Esophagus muscularis mucosa (tissue), 4 donors: ENCODE results near the gene SZT2. TPM values are rescaled to one million over a fixed set of nuclear protein-coding genes. Genes with fewer than 3 reads are reported as not detected.

Source experiments
- DNase-seq: peaks from one replicate; pipeline ENCODE4 v3.0.0-alpha.2; 2017; ENCODE audit errors: extremely low spot score
- H3K27ac ChIP-seq, 4 donors: fragments of 200-600 bp; sonication (generic); replicated peaks in 1 of 4; 1 replicate in 3 of 4; 2 replicates in 1 of 4; pipeline ENCODE4 v1.5.1; 2016 to 2019; ENCODE audit warnings: mild to moderate bottlenecking in 1 of 4
- H3K27me3 ChIP-seq, 4 donors: fragments of 200-600 bp; sonication (generic); one replicate each; pipeline versions ENCODE4 v1.5.1 to v1.6.0; 2016 to 2019
- H3K36me3 ChIP-seq, 4 donors: fragments of 200-600 bp; sonication (generic); one replicate each; pipeline ENCODE4 v1.5.1; 2016 to 2019
- H3K4me1 ChIP-seq, 4 donors: fragments of 200-600 bp; sonication (generic); one replicate each; pipeline ENCODE4 v1.5.1; 2016 to 2019
- H3K4me3 ChIP-seq, 4 donors: fragments of 200-600 bp; sonication (generic); 1 replicate in 2 of 4; 2 replicates in 2 of 4; pipeline ENCODE4 v1.5.1; 2016 to 2019; ENCODE audit warnings: mild to moderate bottlenecking in 4 of 4, moderate library complexity in 1 of 4
- H3K9me3 ChIP-seq, 4 donors: fragments of 200-600 bp; sonication (generic); 1 replicate in 3 of 4; 2 replicates in 1 of 4; pipeline ENCODE4 v1.5.1; 2016 to 2019
- CTCF ChIP-seq, 3 experiments: fragments of 200-600 bp in 2 of 3; fragments of 450-650 bp in 1 of 3; sonication (generic) in 2 of 3; IDR thresholded peaks; one replicate each; pipeline ENCODE4 v1.5.1; 2017 to 2019; ENCODE audit warnings: antibody characterized with exemption in 3 of 3, mild to moderate bottlenecking in 2 of 3, moderate library complexity in 1 of 3
- EP300 ChIP-seq: sonication (generic); formaldehyde crosslinking; IDR thresholded peaks from one replicate; pipeline ENCODE4 v1.6.1; 2017; ENCODE audit warnings: antibody characterized with exemption
- POLR2A ChIP-seq: fragments of 450-650 bp; IDR thresholded peaks from one replicate; pipeline ENCODE4 v1.6.1; 2017; ENCODE audit warnings: antibody characterized with exemption, moderate library complexity, mild to moderate bottlenecking, low read depth
- POLR2AphosphoS5 ChIP-seq, 2 donors: sonication (generic); formaldehyde crosslinking; IDR thresholded peaks; one replicate each; pipeline ENCODE4 v1.6.1; 2017; ENCODE audit warnings: antibody characterized with exemption in 2 of 2
- WGBS: methylation state at CpG from one replicate; pipeline ENCODE4 v1.1.5; 2018; 5-methylcytosine and 5-hydroxymethylcytosine counted together
- intact Hi-C: fragments of 100-400 bp; cut with DNase I; formaldehyde crosslinking; loops from one replicate; pipeline ENCODE4 v1.15.1; 2023
- total RNA-seq, 4 donors: library from RNA; depleted of rRNA; stranded (reverse); fragments of >200 nt; gene quantifications; one replicate each; pipeline versions ENCODE4 v1.1.0 to v1.2.1, GENCODE V29; 2016

The SZT2 gene
- total RNA-seq, 4 donors from 2014 or later, result 25.2 to 45.9 (median 31.3) TPM

- Histone ChIP-seq H3K4me3 (no peak overlapping the region), H3K27me3 (no peaks in the 10 kb centered on the region), H3K4me1 (no peaks in the 10 kb centered on the region), H3K9me3 (no peaks in the 10 kb centered on the region), H3K27ac (no peak overlapping the region), H3K36me3 (no peaks in the 10 kb centered on the region)
- peak; percentile 83 for DNase-seq
- intact Hi-C loops, result no loop called here
- WGBS, result 93% methylated on average over 5 of the region's 5 CpGs
- TF ChIP-seq EP300, result no peak
- TF ChIP-seq POLR2AphosphoS5 (IDR thresholded peaks at IDR 0.05), result no peak
- TF ChIP-seq CTCF (IDR thresholded peaks at IDR 0.05), result no peak
- no peak for TF ChIP-seq POLR2A
Observed at GRCh38 chr1:43460988-43461693, 71.4 kb downstream of the SZT2 start.

- 77% methylated on average over 2 of the region's 2 CpGs for WGBS
- TF ChIP-seq POLR2AphosphoS5 (IDR thresholded peaks at IDR 0.05), result no peak
- no peak for TF ChIP-seq EP300
- TF ChIP-seq CTCF (IDR thresholded peaks at IDR 0.05), result no peak
- no peak for TF ChIP-seq POLR2A
- Histone ChIP-seq H3K4me1 (no peaks in the 10 kb centered on the region), H3K36me3 (no peaks in the 10 kb centered on the region), H3K9me3 (no peaks in the 10 kb centered on the region), H3K4me3 (no peak overlapping the region), H3K27me3 (no peaks in the 10 kb centered on the region), H3K27ac (no peak overlapping the region)
- DNase-seq, result no peak
- intact Hi-C loops, result no loop called here
Observed at GRCh38 chr1:43463479-43463878, 73.8 kb downstream of the SZT2 start.

- intact Hi-C loops, result no loop called here
- Histone ChIP-seq H3K4me1 (no peaks in the 10 kb centered on the region), H3K36me3 (no peaks in the 10 kb centered on the region), H3K27me3 (no peaks in the 10 kb centered on the region), H3K9me3 (no peaks in the 10 kb centered on the region), H3K4me3 (no peak overlapping the region), H3K27ac (no peak overlapping the region)
- WGBS, result 91% methylated on average over 13 of the region's 13 CpGs
- TF ChIP-seq POLR2AphosphoS5 (IDR thresholded peaks at IDR 0.05) (no peak), CTCF (IDR thresholded peaks at IDR 0.05) (no peak), POLR2A (no peak), EP300 (no peak)
- DNase-seq, result no peak
Observed at GRCh38 chr1:43464681-43465504, 75.2 kb downstream of the SZT2 start.

- Histone ChIP-seq H3K27me3 (no peaks in the 10 kb centered on the region), H3K9me3 (no peaks in the 10 kb centered on the region), H3K27ac (no peak overlapping the region), H3K4me3 (no peak overlapping the region), H3K36me3 (no peaks in the 10 kb centered on the region), H3K4me1 (no peaks in the 10 kb centered on the region)
- DNase-seq, result no peak
- 79% methylated on average over 3 of the region's 3 CpGs for WGBS
- intact Hi-C loops, result no loop called here
- TF ChIP-seq POLR2A (no peak), CTCF (IDR thresholded peaks at IDR 0.05) (no peak), POLR2AphosphoS5 (IDR thresholded peaks at IDR 0.05) (no peak), EP300 (no peak)
Observed at GRCh38 chr1:43465505-43466067, 75.9 kb downstream of the SZT2 start.
